CD4-positive, alpha-beta T cell (primary cell): ENCODE results near the gene GPS1. TPM values are rescaled to one million over a fixed set of nuclear protein-coding genes. Genes with fewer than 3 reads are reported as not detected.

Experiments
- ATAC-seq: fragments of 200-7000 bp; cut with Tn5 transposase; one replicate; pipeline ENCODE4 v1.10.0; 2022; ENCODE audit warnings: mild to moderate bottlenecking; ENCODE audit not compliant: poor library complexity
- CTCF ChIA-PET: fragments of 350-600 bp; sonication (Branson Sonifier 250); formaldehyde crosslinking; loops from one replicate; lab custom pipeline; 2021; ENCODE audit warnings: antibody characterized with exemption, inconsistent platforms; lab: Charles Lee
- POLR2A ChIA-PET: fragments of 350-600 bp; sonication (Branson Sonifier 250); formaldehyde crosslinking; loops from one replicate; lab custom pipeline; 2021; ENCODE audit warnings: antibody characterized with exemption, inconsistent platforms; lab: Charles Lee
- DNase-seq, 14 experiments: peaks; one replicate each; pipeline ENCODE4 v3.0.0-alpha.2; 2013 to 2020; ENCODE audit warnings: mixed read lengths in 2 of 14
- H3K27ac ChIP-seq, 2 donors: one replicate each; pipeline versions ENCODE4 v1.5.1 to v1.7.0; 2013; ENCODE audit warnings: low read length in 2 of 2, low read depth in 1 of 2, mild to moderate bottlenecking in 1 of 2
- H3K27me3 ChIP-seq, 2 experiments: 1 replicate in 1 of 2; 2 replicates in 1 of 2; pipeline versions ENCODE4 v1.6.1 to v1.7.0; 2013; ENCODE audit warnings: low read length in 2 of 2, control low read depth in 1 of 2, mild to moderate bottlenecking in 1 of 2, moderate library complexity in 1 of 2; ENCODE audit not compliant: insufficient read depth in 2 of 2, control insufficient read depth in 1 of 2
- H3K36me3 ChIP-seq: one replicate; pipeline ENCODE4 v1.6.1; 2013; ENCODE audit warnings: low read length, control low read depth; ENCODE audit not compliant: insufficient read depth
- H3K4me1 ChIP-seq: one replicate; pipeline ENCODE4 v1.6.1; 2013; ENCODE audit warnings: low read length, control low read depth; ENCODE audit not compliant: insufficient read depth
- H3K4me3 ChIP-seq: one replicate; pipeline ENCODE4 v1.5.1; 2013; ENCODE audit warnings: mild to moderate bottlenecking, low read length, moderate library complexity
- H3K9me3 ChIP-seq, 2 experiments: 1 replicate in 1 of 2; 2 replicates in 1 of 2; pipeline versions ENCODE4 v1.6.1 to v1.7.0; 2013; ENCODE audit warnings: low read length in 2 of 2, mild to moderate bottlenecking in 2 of 2, control low read depth in 1 of 2, moderate library complexity in 1 of 2; ENCODE audit not compliant: control insufficient read depth in 1 of 2, insufficient read depth in 1 of 2
- H3K27ac Mint-ChIP-seq: one replicate; pipeline ENCODE4 v1.8.0; 2020; ENCODE audit warnings: mixed read lengths
- H3K27me3 Mint-ChIP-seq: one replicate; pipeline ENCODE4 v1.8.0; 2021; ENCODE audit warnings: mixed read lengths
- H3K36me3 Mint-ChIP-seq: one replicate; pipeline ENCODE4 v1.8.0; 2021; ENCODE audit warnings: low read depth, mixed read lengths
- H3K4me1 Mint-ChIP-seq: one replicate; pipeline ENCODE4 v1.8.0; 2021; ENCODE audit warnings: low read depth, mixed read lengths
- H3K4me3 Mint-ChIP-seq: one replicate; pipeline ENCODE4 v1.8.0; 2020; ENCODE audit warnings: mild to moderate bottlenecking, mixed read lengths
- H3K9me3 Mint-ChIP-seq: one replicate; pipeline ENCODE4 v1.8.0; 2020; ENCODE audit warnings: mixed read lengths
- intact Hi-C, 2 experiments: fragments of 100-400 bp; cut with DNase I in 1 of 2; cut with micrococcal nuclease in 1 of 2; formaldehyde crosslinking; loops; one replicate each; pipeline versions ENCODE4 v1.15.1 to v1.9.0; 2023 to 2025; cut with DNase I, micrococcal nuclease
- total RNA-seq, 174 experiments: library from RNA in 2 of 174; stranded (reverse) in 2 of 174; gene quantifications; one replicate each; pipeline ENCODE4 v1.2.3 and lab custom pipeline; 2021 to 2026
- TF ChIP-seq, protein P1 (sequence below): fragments of 200-600 bp; IDR thresholded peaks from one replicate; pipeline ENCODE4 v1.8.0; 2022; ENCODE audit warnings: antibody characterized with exemption, mild to moderate bottlenecking

Gene GPS1
- total RNA-seq, 2 experiments from 2014 or later: 64.6 to 69.3 TPM

DNA sequence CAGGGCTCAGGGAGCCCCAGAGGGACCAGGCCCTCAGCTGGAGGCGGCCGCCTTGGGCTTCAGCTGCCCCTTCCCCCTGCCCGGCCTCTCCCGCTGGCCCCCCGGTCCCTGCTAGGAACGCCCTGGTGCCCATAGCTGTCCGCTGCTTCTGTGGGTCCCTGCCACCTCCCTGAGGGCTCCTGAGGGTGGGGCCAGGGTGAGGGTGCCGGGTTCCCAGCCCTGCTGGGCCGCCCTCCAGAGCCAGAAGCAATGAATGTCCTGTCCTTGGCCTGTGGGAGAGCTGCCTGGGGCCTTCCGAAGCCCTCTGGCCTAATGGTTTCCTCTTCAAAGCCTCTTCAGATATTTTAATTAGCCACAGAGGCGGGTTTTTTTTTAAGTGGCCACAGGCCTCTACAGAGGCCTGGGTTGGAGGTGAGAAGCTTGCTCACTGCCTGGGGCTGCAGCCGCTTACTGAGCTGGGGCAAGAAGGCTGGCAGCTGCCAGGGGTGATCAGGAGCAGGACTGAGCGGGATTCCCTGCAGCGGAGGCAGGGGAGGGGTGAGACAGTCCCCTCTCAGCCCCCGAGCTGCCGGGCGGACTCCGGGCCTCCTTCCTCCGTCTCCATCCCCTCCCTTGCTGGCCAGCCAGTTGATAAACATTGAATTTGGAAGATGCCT, 38.9 kb upstream of the GPS1 start:
- Histone ChIP-seq H3K4me3 (no peak overlapping the region), H3K27ac (no peak overlapping the region), H3K4me1 (no peaks in the 10 kb centered on the region), H3K27me3 (no peaks in the 10 kb centered on the region), H3K36me3 (no peaks in the 10 kb centered on the region), H3K9me3 (no peaks in the 10 kb centered on the region)
- TF ChIP-seq, protein P1, sequence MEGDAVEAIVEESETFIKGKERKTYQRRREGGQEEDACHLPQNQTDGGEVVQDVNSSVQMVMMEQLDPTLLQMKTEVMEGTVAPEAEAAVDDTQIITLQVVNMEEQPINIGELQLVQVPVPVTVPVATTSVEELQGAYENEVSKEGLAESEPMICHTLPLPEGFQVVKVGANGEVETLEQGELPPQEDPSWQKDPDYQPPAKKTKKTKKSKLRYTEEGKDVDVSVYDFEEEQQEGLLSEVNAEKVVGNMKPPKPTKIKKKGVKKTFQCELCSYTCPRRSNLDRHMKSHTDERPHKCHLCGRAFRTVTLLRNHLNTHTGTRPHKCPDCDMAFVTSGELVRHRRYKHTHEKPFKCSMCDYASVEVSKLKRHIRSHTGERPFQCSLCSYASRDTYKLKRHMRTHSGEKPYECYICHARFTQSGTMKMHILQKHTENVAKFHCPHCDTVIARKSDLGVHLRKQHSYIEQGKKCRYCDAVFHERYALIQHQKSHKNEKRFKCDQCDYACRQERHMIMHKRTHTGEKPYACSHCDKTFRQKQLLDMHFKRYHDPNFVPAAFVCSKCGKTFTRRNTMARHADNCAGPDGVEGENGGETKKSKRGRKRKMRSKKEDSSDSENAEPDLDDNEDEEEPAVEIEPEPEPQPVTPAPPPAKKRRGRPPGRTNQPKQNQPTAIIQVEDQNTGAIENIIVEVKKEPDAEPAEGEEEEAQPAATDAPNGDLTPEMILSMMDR: no peak
- Mint-ChIP-seq H3K27me3 (no peaks in the 10 kb centered on the region), H3K9me3 (no peaks in the 10 kb centered on the region), H3K27ac (no peak overlapping the region), H3K4me3 (no peak overlapping the region), H3K4me1 (no peaks in the 10 kb centered on the region), H3K36me3 (no peaks in the 10 kb centered on the region)
- ChIA-PET POLR2A (interaction anchor here (0.5 kb wide), 1 partner anchor 10 kb away, joined by 3 read pairs; the partner anchor contains the start of gene CENPX), CTCF (interaction anchor here (1.2 kb wide), 1 partner anchor 53 kb away, joined by 5 read pairs; no protein-coding TSS in a partner anchor)
- ATAC-seq: no peak
- intact Hi-C loops: no loop called here
- DNase-seq: no peak

DNA sequence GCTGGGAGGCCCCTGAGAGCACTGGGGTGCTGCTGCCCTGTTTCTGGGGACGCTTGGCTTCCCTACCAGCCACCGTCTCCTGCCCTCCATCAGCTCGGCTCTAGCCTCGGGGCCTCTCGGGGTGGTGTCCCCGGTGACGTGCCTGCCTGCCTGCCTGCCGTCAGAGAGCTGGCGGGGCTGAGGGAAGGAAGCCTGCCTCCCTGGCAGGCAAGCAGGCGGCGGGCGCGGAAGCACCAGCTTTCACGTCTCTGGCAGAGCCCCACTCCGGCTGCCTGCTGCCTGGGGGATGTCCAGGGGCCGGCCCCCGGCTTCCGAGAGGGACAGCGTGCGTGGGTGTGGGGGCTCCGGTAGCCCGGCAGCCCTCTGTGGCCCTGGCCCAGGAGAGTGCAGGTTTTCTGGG, 38.4 kb upstream of the GPS1 start:
- no peak overlapping the region for H3K27ac Mint-ChIP-seq
- no peaks in the 10 kb centered on the region for H3K9me3 Mint-ChIP-seq
- TF ChIP-seq, protein P1: no peak
- H3K36me3 ChIP-seq: peaks cover 3% of the 10 kb centered on the region
- CTCF ChIA-PET: interaction anchor here (1.2 kb wide), 1 partner anchor 54 kb away, joined by 5 read pairs; no protein-coding TSS in a partner anchor
- H3K4me3 ChIP-seq: no peak overlapping the region
- H3K4me3 Mint-ChIP-seq: no peak overlapping the region
- intact Hi-C loops: no loop called here
- POLR2A ChIA-PET: no interaction called here
- H3K4me1 ChIP-seq: no peaks in the 10 kb centered on the region
- H3K27me3 ChIP-seq: no peaks in the 10 kb centered on the region
- H3K27me3 Mint-ChIP-seq: no peaks in the 10 kb centered on the region
- H3K4me1 Mint-ChIP-seq: no peaks in the 10 kb centered on the region
- no peaks in the 10 kb centered on the region for H3K36me3 Mint-ChIP-seq
- H3K9me3 ChIP-seq: no peaks in the 10 kb centered on the region
- H3K27ac ChIP-seq: no peak overlapping the region
- no peak for DNase-seq
- ATAC-seq: no peak

GRCh38 chr17:82013772-82014321, 37.9 kb upstream of the GPS1 start:
- Mint-ChIP-seq H3K36me3 (no peaks in the 10 kb centered on the region), H3K4me3 (no peak overlapping the region), H3K27me3 (no peaks in the 10 kb centered on the region), H3K4me1 (no peaks in the 10 kb centered on the region), H3K27ac (no peak overlapping the region), H3K9me3 (no peaks in the 10 kb centered on the region)
- ATAC-seq (no peak), DNase-seq (no peak)
- H3K4me3 ChIP-seq: no peak overlapping the region
- ChIA-PET POLR2A (no interaction called here), CTCF (no interaction called here)
- H3K27ac ChIP-seq: no peak overlapping the region
- TF ChIP-seq, protein P1: no peak
- no peaks in the 10 kb centered on the region for H3K27me3 ChIP-seq
- peaks cover 8% of the 10 kb centered on the region for H3K36me3 ChIP-seq
- no peaks in the 10 kb centered on the region for H3K4me1 ChIP-seq
- intact Hi-C loops: no loop called here
- H3K9me3 ChIP-seq: no peaks in the 10 kb centered on the region
